SK-N-SH (cell line): ENCODE results near the gene WWC1. TPM values are rescaled to one million over a fixed set of nuclear protein-coding genes. Genes with fewer than 3 reads are reported as not detected.

Experiments used
- CTCF ChIA-PET: fragments of 300-600, 350-600 bp; formaldehyde crosslinking; extraction: SDS; loops from one replicate; lab custom pipeline; 2021; lab: Yijun Ruan, JAX
- POLR2A ChIA-PET: fragments of 350-600 bp; sonication (Branson Sonifier 250); formaldehyde crosslinking; extraction: SDS; loops from one replicate; lab custom pipeline; 2020; ENCODE audit warnings: antibody characterized with exemption, inconsistent platforms; lab: Yijun Ruan, JAX
- DNase-seq: peaks from one replicate; pipeline ENCODE4 v3.0.0; 2012
- H2AFZ ChIP-seq: fragments of 200-600 bp; sonication (generic); 2 replicates; pipeline ENCODE4 v1.8.1; 2016; ENCODE audit warnings: antibody characterized with exemption, mild to moderate bottlenecking, low read depth
- H3F3A ChIP-seq: fragments of 200-600 bp; sonication (generic); replicated peaks from 2 replicates; pipeline ENCODE3; 2016; ENCODE audit warnings: antibody characterized with exemption, mild to moderate bottlenecking; ENCODE audit not compliant: insufficient read depth
- H3K27ac ChIP-seq, 2 experiments: fragments of 200-500 bp in 1 of 2; fragments of 200-600 bp in 1 of 2; sonication (Bioruptor generic) in 1 of 2; sonication (generic), shearing (Covaris generic) in 1 of 2; 2 replicates each; pipeline versions ENCODE4 v1.5.1 to v1.6.1; 2014 to 2016; ENCODE audit warnings: low read depth in 2 of 2, inconsistent platforms in 1 of 2, low read length in 1 of 2, mild to moderate bottlenecking in 1 of 2, mixed read lengths in 1 of 2
- H3K27me3 ChIP-seq: fragments of 200-600 bp; sonication (generic), shearing (Covaris generic); 2 replicates; pipeline ENCODE4 v1.6.1; 2016; ENCODE audit warnings: mixed run types; ENCODE audit not compliant: insufficient read depth
- H3K36me3 ChIP-seq, 2 experiments: fragments of 200-500 bp in 1 of 2; fragments of 200-600 bp in 1 of 2; sonication (Bioruptor generic) in 1 of 2; sonication (generic) in 1 of 2; replicated peaks in 1 of 2; 2 replicates each; pipeline versions ENCODE3 to v1.5.1; 2014 to 2016; ENCODE audit warnings: low read length in 1 of 2, mild to moderate bottlenecking in 1 of 2; ENCODE audit not compliant: insufficient read depth in 2 of 2, control insufficient read depth in 1 of 2
- H3K4me1 ChIP-seq, 2 experiments: fragments of 200-500 bp in 1 of 2; fragments of 200-600 bp in 1 of 2; sonication (Bioruptor generic) in 1 of 2; sonication (generic), shearing (Covaris generic) in 1 of 2; 2 replicates each; pipeline versions ENCODE4 v1.5.1 to v1.6.1; 2014 to 2016; ENCODE audit warnings: low read depth in 1 of 2, low read length in 1 of 2, mixed run types in 1 of 2; ENCODE audit not compliant: insufficient read depth in 2 of 2, control insufficient read depth in 1 of 2
- H3K4me2 ChIP-seq: fragments of 200-600 bp; sonication (generic), shearing (Covaris generic); 2 replicates; pipeline ENCODE4 v1.6.1; 2017; ENCODE audit warnings: mixed run types
- H3K4me3 ChIP-seq, 2 experiments: fragments of 200-500 bp in 1 of 2; fragments of 200-600 bp in 1 of 2; sonication (Bioruptor generic) in 1 of 2; sonication (generic), shearing (Covaris generic) in 1 of 2; 2 replicates each; pipeline versions ENCODE4 v1.5.1 to v1.8.1; 2014 to 2016; ENCODE audit warnings: low read depth in 2 of 2, inconsistent platforms in 1 of 2, low read length in 1 of 2, mild to moderate bottlenecking in 1 of 2, mixed read lengths in 1 of 2, moderate library complexity in 1 of 2
- H3K79me2 ChIP-seq: fragments of 200-600 bp; sonication (generic); 2 replicates; pipeline ENCODE4 v1.8.1; 2017; ENCODE audit warnings: mild to moderate bottlenecking; ENCODE audit not compliant: insufficient read depth
- H3K9ac ChIP-seq: fragments of 200-600 bp; sonication (generic); 2 replicates; pipeline ENCODE4 v1.6.1; 2017; ENCODE audit warnings: mixed run types
- H3K9me2 ChIP-seq: fragments of 200-600 bp; sonication (generic); 2 replicates; pipeline ENCODE4 v1.6.1; 2017; ENCODE audit warnings: mixed run types
- H3K9me3 ChIP-seq: fragments of 200-600 bp; sonication (generic); 2 replicates; pipeline ENCODE4 v1.6.1; 2017; ENCODE audit warnings: mixed run types, mild to moderate bottlenecking, moderate library complexity
- H4K20me1 ChIP-seq: fragments of 200-600 bp; sonication (generic); 2 replicates; pipeline ENCODE4 v1.6.1; 2017; ENCODE audit warnings: mild to moderate bottlenecking, mixed run types; ENCODE audit not compliant: insufficient read depth
- EZH2phosphoT487 ChIP-seq: fragments of 200-600 bp; sonication (generic); IDR thresholded peaks from 2 replicates; pipeline ENCODE4 v1.6.1; 2017; ENCODE audit warnings: low read depth, mixed run types, mild to moderate bottlenecking, antibody characterized with exemption, moderate library complexity, borderline replicate concordance
- GABPA ChIP-seq: IDR thresholded peaks from 2 replicates; pipeline ENCODE4 v1.4.0; 2012; ENCODE audit warnings: low read depth, mild to moderate bottlenecking
- GATA2 ChIP-seq: sonication (generic); formaldehyde crosslinking; IDR thresholded peaks from 2 replicates; pipeline ENCODE4 v1.5.0; 2020; ENCODE audit warnings: mild to moderate bottlenecking, missing genetic modification reagents
- JUND ChIP-seq: IDR thresholded peaks from 2 replicates; pipeline ENCODE4 v1.4.0; 2012
- MEF2A ChIP-seq: IDR thresholded peaks from 2 replicates; pipeline ENCODE4 v1.4.0; 2012; ENCODE audit warnings: low read depth, borderline replicate concordance
- PBX3 ChIP-seq: IDR thresholded peaks from 2 replicates; pipeline ENCODE4; 2012
- POLR2AphosphoS5 ChIP-seq: IDR thresholded peaks from 2 replicates; pipeline ENCODE4 v1.6.1; 2012; ENCODE audit warnings: low read depth, low read length
- RAD21 ChIP-seq: IDR thresholded peaks from 2 replicates; pipeline ENCODE4 v1.6.1; 2012; ENCODE audit warnings: mild to moderate bottlenecking, low read length
- SIN3A ChIP-seq: IDR thresholded peaks from 2 replicates; pipeline ENCODE4 v1.6.1; 2012; ENCODE audit warnings: low read depth, mild to moderate bottlenecking, low read length, moderate library complexity, borderline replicate concordance
- SMC3 ChIP-seq: IDR thresholded peaks from 2 replicates; pipeline ENCODE4 v1.6.1; 2012; ENCODE audit warnings: low read depth, low read length, improper control_type of control experiment
- TAF1 ChIP-seq: IDR thresholded peaks from 2 replicates; pipeline ENCODE4 v1.6.1; 2012; ENCODE audit warnings: low read depth, mild to moderate bottlenecking, low read length, moderate library complexity, borderline replicate concordance
- USF1 ChIP-seq: IDR thresholded peaks from 2 replicates; pipeline ENCODE4 v1.4.0; 2012; ENCODE audit warnings: low read depth, borderline replicate concordance
- WGBS: methylation state at CpG from one replicate; pipeline ENCODE4 v1.1.6; 2017; ENCODE audit warnings: low lambda C conversion rate; 5-methylcytosine and 5-hydroxymethylcytosine counted together
- polyA plus RNA-seq, 3 experiments: library from polyadenylated mRNA; depleted of rRNA; stranded (reverse); fragments of >200 nt; gene quantifications; 2 replicates each; pipeline ENCODE4 v1.2.3, GENCODE V29; 2012

Gene WWC1
- polyA plus RNA-seq, 1 of the 3 experiments (the other 2 are of a cell fraction), result 16.9 TPM

GRCh38 chr5:168390491-168390890, 99.0 kb downstream of the WWC1 start:
- no peaks in the 10 kb centered on the region for H4K20me1 ChIP-seq
- POLR2A ChIA-PET, result no interaction called here
- no peak overlapping the region for H3K4me3 ChIP-seq
- no peaks in the 10 kb centered on the region for H3K4me1 ChIP-seq
- no peaks in the 10 kb centered on the region for H3K9me3 ChIP-seq
- no peak for DNase-seq
- no peak overlapping the region for H2AFZ ChIP-seq
- no peaks in the 10 kb centered on the region for H3K9me2 ChIP-seq
- H3K27me3 ChIP-seq, result no peaks in the 10 kb centered on the region
- no peaks in the 10 kb centered on the region for H3F3A ChIP-seq
- TF ChIP-seq TAF1 (no peak), USF1 (no peak), JUND (no peak), MEF2A (no peak), GATA2 (no peak), EZH2phosphoT487 (no peak), GABPA (no peak), PBX3 (no peak)
- TF ChIP-seq, all 33 proteins: peak for 0
- Histone ChIP-seq H3K4me2 (no peak overlapping the region), H3K79me2 (no peaks in the 10 kb centered on the region), H3K36me3 (peaks cover 0 to 35% of the 10 kb centered on the region in 2 experiments), H3K9ac (no peak overlapping the region), H3K27ac (no peak overlapping the region)
- WGBS, result 98% methylated on average over 4 of the region's 4 CpGs
- CTCF ChIA-PET, result no interaction called here

- H3K9me2 ChIP-seq, result no peaks in the 10 kb centered on the region
- H3F3A ChIP-seq, result no peaks in the 10 kb centered on the region
- no peaks in the 10 kb centered on the region for H3K4me1 ChIP-seq
- no peak overlapping the region for H3K4me3 ChIP-seq
- H3K9ac ChIP-seq, result no peak overlapping the region
- no peak for DNase-seq
- no peaks in the 10 kb centered on the region for H3K27me3 ChIP-seq
- H3K27ac ChIP-seq, result no peak overlapping the region
- no peaks in the 10 kb centered on the region for H4K20me1 ChIP-seq
- CTCF ChIA-PET, result interaction anchor here (1.2 kb wide), 1 partner anchor 124 kb away, joined by 3 read pairs; no protein-coding TSS in a partner anchor
- POLR2A ChIA-PET, result no interaction called here
- H3K36me3 ChIP-seq, result peaks cover 2 to 49% of the 10 kb centered on the region in 2 experiments
- whole genome bisulfite sequencing, result 90% methylated on average over 3 of the region's 3 CpGs
- no peaks in the 10 kb centered on the region for H3K9me3 ChIP-seq
- H3K79me2 ChIP-seq, result no peaks in the 10 kb centered on the region
- TF ChIP-seq SMC3 (no peak), POLR2AphosphoS5 (no peak), RAD21 (no peak), SIN3A (no peak)
- H3K4me2 ChIP-seq, result no peak overlapping the region
- H2AFZ ChIP-seq, result no peak overlapping the region
These were observed 102.3 kb downstream of the WWC1 start for GRCh38 chr5:168393773-168394172.
